Measurements from ENCODE around the gene SARS1. TPM values are rescaled to one million over a fixed set of nuclear protein-coding genes. Genes with fewer than 3 reads are reported as not detected.
"Not testable (repeated sequence)": the region's sequence is repeated elsewhere in the genome, so short reads cannot be mapped to it uniquely, and the experiment has no call there.

SARS1 gene
- total RNA-seq, 2 experiments from 2014 or later = 277 to 290 TPM

GRCh38 chr1:109167001-109167506 lies 46.7 kb upstream of the SARS1 start:
- TF ChIP-seq, protein P1, sequence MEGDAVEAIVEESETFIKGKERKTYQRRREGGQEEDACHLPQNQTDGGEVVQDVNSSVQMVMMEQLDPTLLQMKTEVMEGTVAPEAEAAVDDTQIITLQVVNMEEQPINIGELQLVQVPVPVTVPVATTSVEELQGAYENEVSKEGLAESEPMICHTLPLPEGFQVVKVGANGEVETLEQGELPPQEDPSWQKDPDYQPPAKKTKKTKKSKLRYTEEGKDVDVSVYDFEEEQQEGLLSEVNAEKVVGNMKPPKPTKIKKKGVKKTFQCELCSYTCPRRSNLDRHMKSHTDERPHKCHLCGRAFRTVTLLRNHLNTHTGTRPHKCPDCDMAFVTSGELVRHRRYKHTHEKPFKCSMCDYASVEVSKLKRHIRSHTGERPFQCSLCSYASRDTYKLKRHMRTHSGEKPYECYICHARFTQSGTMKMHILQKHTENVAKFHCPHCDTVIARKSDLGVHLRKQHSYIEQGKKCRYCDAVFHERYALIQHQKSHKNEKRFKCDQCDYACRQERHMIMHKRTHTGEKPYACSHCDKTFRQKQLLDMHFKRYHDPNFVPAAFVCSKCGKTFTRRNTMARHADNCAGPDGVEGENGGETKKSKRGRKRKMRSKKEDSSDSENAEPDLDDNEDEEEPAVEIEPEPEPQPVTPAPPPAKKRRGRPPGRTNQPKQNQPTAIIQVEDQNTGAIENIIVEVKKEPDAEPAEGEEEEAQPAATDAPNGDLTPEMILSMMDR (conservative IDR thresholded peaks at IDR 0.05; ENCODE audit: low read length) = no peak
- no peak for TF ChIP-seq EZH2phosphoT487 (IDR thresholded peaks at IDR 0.05; ENCODE audit: borderline replicate concordance, low read depth, low read length)
- intact Hi-C loops (cut with micrococcal nuclease; ENCODE audit: unreplicated experiment) = no loop called here
- no peaks in the 10 kb centered on the region for H3K9me2 ChIP-seq (ENCODE audit: insufficient read depth, low read length)
- no peaks in the 10 kb centered on the region for H3K36me3 ChIP-seq (ENCODE audit: insufficient read depth, low read length)
- ChIA-PET POLR2A (no interaction called here), CTCF (ENCODE audit: unreplicated experiment) (no interaction called here)
- H3K27ac ChIP-seq (ENCODE audit: low read depth, low read length, poor library complexity, severe bottlenecking) = no peak overlapping the region
- no peaks in the 10 kb centered on the region for H4K20me1 ChIP-seq (ENCODE audit: insufficient read depth, low read length)
- H2AFZ ChIP-seq (ENCODE audit: low read length) = no peak overlapping the region
- H3K79me2 ChIP-seq (ENCODE audit: insufficient read depth, low read depth, low read length) = no peaks in the 10 kb centered on the region
- H3K4me2 ChIP-seq (ENCODE audit: low read length) = no peak overlapping the region
- no TSS peak for BruUV-seq (replicated peaks)
- no peak for DNase-seq (ENCODE audit: low spot score)
- H3K4me3 ChIP-seq (ENCODE audit: low read depth, low read length, poor library complexity, severe bottlenecking) = no peak overlapping the region
- no peaks in the 10 kb centered on the region for H3K4me1 ChIP-seq (ENCODE audit: insufficient read depth, low read length, poor library complexity, severe bottlenecking)
- no peaks in the 10 kb centered on the region for H3K9me3 ChIP-seq (ENCODE audit: low read length)

GRCh38 chr1:109170035-109170764 lies 43.5 kb upstream of the SARS1 start:
- CTCF ChIA-PET (ENCODE audit: unreplicated experiment) = no interaction called here
- Histone ChIP-seq H3K4me3 (ENCODE audit: low read depth, low read length, poor library complexity, severe bottlenecking) (no peak overlapping the region), H3K36me3 (ENCODE audit: insufficient read depth, low read length) (no peaks in the 10 kb centered on the region), H3K27ac (ENCODE audit: low read depth, low read length, poor library complexity, severe bottlenecking) (no peak overlapping the region), H3K4me2 (ENCODE audit: low read length) (no peak overlapping the region), H3K9me3 (ENCODE audit: low read length) (no peaks in the 10 kb centered on the region), H3K79me2 (ENCODE audit: insufficient read depth, low read depth, low read length) (no peaks in the 10 kb centered on the region), H4K20me1 (ENCODE audit: insufficient read depth, low read length) (no peaks in the 10 kb centered on the region), H3K4me1 (ENCODE audit: insufficient read depth, low read length, poor library complexity, severe bottlenecking) (no peaks in the 10 kb centered on the region), H2AFZ (ENCODE audit: low read length) (no peak overlapping the region), H3K9me2 (ENCODE audit: insufficient read depth, low read length) (no peaks in the 10 kb centered on the region)
- DNase-seq (ENCODE audit: low spot score) = no peak
- TF ChIP-seq, protein P1 (conservative IDR thresholded peaks at IDR 0.05; ENCODE audit: low read length) = no peak
- POLR2A ChIA-PET = interaction anchor here (0.6 kb wide), 1 partner anchor 179 kb away, joined by 3 read pairs; no protein-coding TSS in a partner anchor
- intact Hi-C loops (cut with micrococcal nuclease; ENCODE audit: unreplicated experiment) = loop anchor here (5.0 kb wide), 1 partner anchor 348 kb away; no protein-coding TSS in a partner anchor
- no TSS peak for BruUV-seq (replicated peaks)

DNA sequence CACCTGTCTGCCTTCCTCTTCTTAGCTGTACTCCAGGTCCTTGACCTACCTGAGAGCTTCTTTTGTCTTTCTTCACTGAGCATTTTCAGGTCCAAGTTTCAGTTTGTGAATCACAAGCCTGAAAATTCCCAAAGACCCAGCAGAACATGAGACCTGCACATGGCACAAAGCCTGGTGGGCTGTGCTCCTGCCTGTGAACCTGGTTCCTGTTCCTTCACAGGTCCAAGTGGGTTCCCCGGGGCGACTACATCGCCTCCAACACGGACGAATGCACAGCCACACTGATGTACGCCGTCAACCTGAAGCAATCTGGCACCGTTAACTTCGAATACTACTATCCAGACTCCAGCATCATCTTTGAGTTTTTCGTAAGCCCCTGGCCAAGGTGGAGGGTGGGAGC lies 42.1 kb upstream of the SARS1 start:
- no peak for DNase-seq (ENCODE audit: low spot score)
- no peaks in the 10 kb centered on the region for H3K9me2 ChIP-seq (ENCODE audit: insufficient read depth, low read length)
- H3K36me3 ChIP-seq (ENCODE audit: insufficient read depth, low read length) = no peaks in the 10 kb centered on the region
- ChIA-PET POLR2A (interaction anchor here (1.7 kb wide), 1 partner anchor 40 kb away, joined by 3 read pairs; no protein-coding TSS in a partner anchor), CTCF (ENCODE audit: unreplicated experiment) (no interaction called here)
- TF ChIP-seq, protein P1 (conservative IDR thresholded peaks at IDR 0.05; ENCODE audit: low read length) = no peak
- TF ChIP-seq EZH2phosphoT487 (IDR thresholded peaks at IDR 0.05; ENCODE audit: borderline replicate concordance, low read depth, low read length) = no peak
- H3K79me2 ChIP-seq (ENCODE audit: insufficient read depth, low read depth, low read length) = no peaks in the 10 kb centered on the region
- intact Hi-C loops (cut with micrococcal nuclease; ENCODE audit: unreplicated experiment) = loop anchor here (5.0 kb wide), 1 partner anchor 349 kb away; no protein-coding TSS in a partner anchor
- no peaks in the 10 kb centered on the region for H3K9me3 ChIP-seq (ENCODE audit: low read length)
- H3K4me2 ChIP-seq (ENCODE audit: low read length) = no peak overlapping the region
- BruUV-seq (replicated peaks) = no TSS peak
- H3K27ac ChIP-seq (ENCODE audit: low read depth, low read length, poor library complexity, severe bottlenecking) = no peak overlapping the region
- H3K4me3 ChIP-seq (ENCODE audit: low read depth, low read length, poor library complexity, severe bottlenecking) = no peak overlapping the region
- H4K20me1 ChIP-seq (ENCODE audit: insufficient read depth, low read length) = no peaks in the 10 kb centered on the region
- H2AFZ ChIP-seq (ENCODE audit: low read length) = no peak overlapping the region
- H3K4me1 ChIP-seq (ENCODE audit: insufficient read depth, low read length, poor library complexity, severe bottlenecking) = no peaks in the 10 kb centered on the region

DNA sequence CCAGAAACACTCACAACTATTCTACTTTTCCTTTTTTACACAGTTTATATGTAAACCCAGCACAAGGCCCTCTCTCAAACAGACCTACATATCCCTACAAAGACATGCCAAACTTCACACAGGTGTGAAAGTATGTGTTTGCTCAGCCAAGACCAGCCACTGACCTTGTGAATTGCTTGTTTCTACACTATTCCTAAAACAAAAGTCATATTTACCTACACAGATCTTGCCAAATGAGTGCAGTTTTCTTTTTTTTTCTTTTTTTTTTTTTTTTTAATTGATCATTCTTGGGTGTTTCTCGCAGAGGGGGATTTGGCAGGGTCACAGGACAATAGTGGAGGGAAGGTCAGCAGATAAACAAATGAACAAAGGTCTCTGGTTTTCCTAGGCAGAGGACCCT lies 37.4 kb upstream of the SARS1 start:
- H3K36me3 ChIP-seq (ENCODE audit: insufficient read depth, low read length); H3K4me1 ChIP-seq (ENCODE audit: insufficient read depth, low read length, poor library complexity, severe bottlenecking); DNase-seq (ENCODE audit: low spot score); CTCF ChIA-PET (ENCODE audit: unreplicated experiment); H4K20me1 ChIP-seq (ENCODE audit: insufficient read depth, low read length); H2AFZ ChIP-seq (ENCODE audit: low read length); H3K9me3 ChIP-seq (ENCODE audit: low read length); POLR2A ChIA-PET; H3K9me2 ChIP-seq (ENCODE audit: insufficient read depth, low read length); H3K4me2 ChIP-seq (ENCODE audit: low read length); BruUV-seq (replicated peaks); H3K27ac ChIP-seq (ENCODE audit: low read depth, low read length, poor library complexity, severe bottlenecking); intact Hi-C loops (cut with micrococcal nuclease; ENCODE audit: unreplicated experiment); H3K4me3 ChIP-seq (ENCODE audit: low read depth, low read length, poor library complexity, severe bottlenecking); H3K79me2 ChIP-seq (ENCODE audit: insufficient read depth, low read depth, low read length): not testable (repeated sequence)
